OCI-LY1 (cell line): Measurements from ENCODE around the gene TERT.

Source experiments
- EZH2 ChIP-seq: fragments of 200-600 bp; sonication (generic), shearing (Covaris generic); IDR thresholded peaks from 2 replicates; pipeline ENCODE4 v1.8.0; 2017; ENCODE audit warnings: borderline replicate concordance, mixed run types, mild to moderate bottlenecking, antibody characterized with exemption, low read length, moderate library complexity, mixed read lengths
- TF ChIP-seq, protein P1 (sequence below): fragments of 200-600 bp; sonication (generic), shearing (Covaris generic); IDR thresholded peaks from 2 replicates; pipeline ENCODE4 v1.5.1; 2017; ENCODE audit warnings: mild to moderate bottlenecking, antibody characterized with exemption, low read length, moderate library complexity, mixed read lengths

DNA sequence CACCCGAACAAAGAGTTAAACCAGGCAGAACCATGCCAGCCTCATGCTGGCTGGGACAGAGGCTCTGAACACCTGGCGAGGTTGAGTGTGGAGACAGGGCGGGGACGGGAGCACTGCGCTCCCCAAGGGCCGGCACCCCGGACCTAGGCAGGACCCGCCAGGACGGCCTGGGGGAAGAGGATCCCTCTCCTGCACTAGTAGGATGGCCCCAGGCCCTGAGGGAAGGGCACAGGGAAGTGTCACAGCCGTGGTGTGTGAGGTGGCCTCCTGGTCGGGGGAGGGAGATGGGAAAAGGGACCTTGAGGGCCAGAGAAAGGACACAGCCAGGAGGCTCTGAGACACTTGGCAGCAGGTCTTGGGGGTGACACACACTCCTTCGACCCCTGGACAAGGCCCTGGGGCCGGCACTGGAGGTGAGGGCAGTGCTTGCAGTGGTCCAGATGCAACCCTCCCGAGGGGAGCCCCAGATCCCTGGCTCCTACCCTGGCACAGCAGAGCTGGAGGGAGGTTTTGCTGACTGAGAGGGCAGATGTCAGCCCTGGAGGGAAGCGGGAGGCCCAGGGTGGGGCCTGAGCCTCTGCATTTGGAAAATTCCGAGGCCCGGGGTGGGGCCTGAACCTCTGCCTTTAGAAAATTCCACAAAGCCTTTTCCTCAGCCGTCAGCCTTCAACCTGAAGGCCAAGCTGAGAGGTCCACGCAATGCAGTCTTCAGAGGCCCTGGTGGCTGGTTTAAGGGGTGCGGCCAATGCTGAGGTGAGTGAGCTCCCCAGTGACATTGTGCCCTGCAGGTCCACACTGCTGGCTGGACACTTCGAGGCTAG, 24.8 kb upstream of the TERT start:
- TF ChIP-seq EZH2: no peak
- TF ChIP-seq, protein P1, sequence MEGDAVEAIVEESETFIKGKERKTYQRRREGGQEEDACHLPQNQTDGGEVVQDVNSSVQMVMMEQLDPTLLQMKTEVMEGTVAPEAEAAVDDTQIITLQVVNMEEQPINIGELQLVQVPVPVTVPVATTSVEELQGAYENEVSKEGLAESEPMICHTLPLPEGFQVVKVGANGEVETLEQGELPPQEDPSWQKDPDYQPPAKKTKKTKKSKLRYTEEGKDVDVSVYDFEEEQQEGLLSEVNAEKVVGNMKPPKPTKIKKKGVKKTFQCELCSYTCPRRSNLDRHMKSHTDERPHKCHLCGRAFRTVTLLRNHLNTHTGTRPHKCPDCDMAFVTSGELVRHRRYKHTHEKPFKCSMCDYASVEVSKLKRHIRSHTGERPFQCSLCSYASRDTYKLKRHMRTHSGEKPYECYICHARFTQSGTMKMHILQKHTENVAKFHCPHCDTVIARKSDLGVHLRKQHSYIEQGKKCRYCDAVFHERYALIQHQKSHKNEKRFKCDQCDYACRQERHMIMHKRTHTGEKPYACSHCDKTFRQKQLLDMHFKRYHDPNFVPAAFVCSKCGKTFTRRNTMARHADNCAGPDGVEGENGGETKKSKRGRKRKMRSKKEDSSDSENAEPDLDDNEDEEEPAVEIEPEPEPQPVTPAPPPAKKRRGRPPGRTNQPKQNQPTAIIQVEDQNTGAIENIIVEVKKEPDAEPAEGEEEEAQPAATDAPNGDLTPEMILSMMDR: no peak
